HT-29 (cell line): ENCODE data around the gene GSK3A. TPM values are rescaled to one million over a fixed set of nuclear protein-coding genes. Genes with fewer than 3 reads are reported as not detected.
A peak's percentile ranks its signal among the peaks of the same experiment; 100 is the strongest.

Experiments used
- DNase-seq: peaks from one replicate; pipeline ENCODE4 v3.0.0-alpha.2; 2015; ENCODE audit warnings: low spot score
- total RNA-seq: library from RNA; depleted of rRNA; stranded (reverse); fragments of >200 nt; shearing (Covaris generic); gene quantifications from 2 replicates; pipeline ENCODE4 v1.2.3, GENCODE V29; 2014; rRNA removed

GSK3A gene
- total RNA-seq, 1 experiment from 2014 or later, result 41.4 TPM

DNA sequence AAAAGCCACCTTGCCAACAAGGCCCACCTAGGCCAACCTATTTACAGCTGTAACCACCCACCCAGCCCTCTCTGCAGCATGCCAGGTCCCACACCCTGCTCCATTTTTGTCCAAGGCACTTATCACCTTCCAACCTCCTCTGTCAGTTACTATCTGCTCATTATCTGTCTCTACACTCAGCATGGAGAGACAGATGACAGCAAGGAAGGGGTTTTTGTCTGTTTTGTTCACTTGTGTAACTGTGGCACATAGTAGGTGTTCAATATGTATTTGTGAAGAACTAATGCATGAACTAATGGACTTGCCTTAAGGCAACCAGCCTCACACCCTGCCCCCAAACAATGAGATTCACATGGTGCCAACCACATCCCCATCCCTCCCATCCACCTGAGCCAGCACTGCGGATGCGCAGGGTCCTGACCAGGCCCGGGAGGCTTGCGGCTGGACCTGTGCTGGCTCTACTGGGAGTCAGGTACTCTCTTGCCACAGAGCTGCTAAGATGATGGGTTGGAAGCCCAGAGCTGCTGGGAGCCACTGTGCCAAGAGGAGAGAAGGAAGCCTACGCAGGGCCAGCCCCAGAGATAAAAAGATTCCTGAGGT lies 42.2 kb downstream of the GSK3A start:
- DNase-seq, result no peak

DNA sequence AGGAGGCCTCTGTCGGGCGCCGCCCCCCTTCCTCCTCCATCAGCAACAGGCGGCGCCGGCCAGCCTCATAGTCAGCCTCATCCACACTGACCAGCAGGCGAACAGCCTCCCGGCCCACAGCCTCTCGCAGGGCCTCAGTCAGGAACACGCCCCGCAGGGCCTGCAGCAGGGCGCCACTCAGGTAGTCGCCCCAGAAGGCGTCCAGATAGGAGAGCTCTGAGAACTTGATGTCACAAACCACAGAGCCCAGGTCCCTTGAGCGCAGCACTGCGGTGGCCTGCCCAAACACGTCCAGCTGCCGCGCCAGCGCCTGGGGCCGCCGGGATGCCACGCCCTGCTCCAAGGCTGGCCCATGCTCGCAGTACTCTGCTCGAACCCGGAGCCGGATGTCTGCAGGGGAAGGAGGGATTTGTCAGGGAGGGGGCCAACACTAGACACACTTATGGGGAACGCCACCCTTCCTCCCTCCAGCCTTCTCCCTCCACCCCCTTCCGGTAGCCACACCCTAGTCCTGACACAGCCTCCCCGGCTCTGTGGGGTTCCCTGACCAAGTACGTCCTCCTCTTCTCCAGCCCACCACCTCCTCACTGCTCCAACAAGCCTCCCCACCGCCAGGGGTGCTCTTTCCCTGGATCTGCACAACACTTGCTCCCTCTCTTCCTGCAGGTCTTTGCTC lies 42.8 kb downstream of the GSK3A start:
- DNase-seq, result no peak

DNA sequence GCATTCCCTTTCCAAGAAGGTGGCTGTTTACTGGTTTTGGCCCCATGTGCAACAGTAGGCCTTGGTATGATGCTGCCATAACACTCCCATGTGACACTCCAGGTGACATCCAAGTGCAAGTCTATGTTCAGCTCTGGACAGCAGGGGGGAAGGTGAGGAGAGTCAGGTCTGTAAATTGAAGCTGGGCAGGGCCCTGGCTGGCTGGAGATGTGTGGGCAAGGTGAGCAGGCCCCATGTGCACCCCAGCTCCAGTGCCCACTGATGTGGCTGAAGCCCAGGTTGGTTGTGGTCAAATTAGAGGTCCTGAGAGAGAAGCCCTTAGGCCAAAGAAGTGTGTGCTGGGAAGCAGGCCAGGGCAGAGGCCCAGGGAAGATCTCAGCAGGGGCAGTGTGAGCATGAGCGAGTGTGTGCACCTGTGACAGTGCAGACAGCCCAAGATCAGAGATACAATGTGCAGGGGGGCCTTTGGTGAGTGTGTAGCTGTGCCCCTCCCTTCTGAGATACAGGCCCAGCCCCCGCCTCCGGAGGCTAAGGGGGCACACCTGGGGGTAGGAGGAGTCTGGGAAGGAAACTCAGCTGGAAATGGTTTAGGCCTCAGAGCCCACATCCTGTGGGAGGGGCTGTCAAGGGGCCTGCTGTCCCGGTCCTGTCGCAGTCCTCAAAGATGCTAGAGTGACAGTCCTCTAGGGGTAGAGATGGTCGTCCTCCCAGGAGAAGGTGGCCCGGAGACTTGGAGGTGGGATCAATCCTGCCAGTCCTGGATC lies 43.5 kb downstream of the GSK3A start:
- DNase-seq, result no peak

DNA sequence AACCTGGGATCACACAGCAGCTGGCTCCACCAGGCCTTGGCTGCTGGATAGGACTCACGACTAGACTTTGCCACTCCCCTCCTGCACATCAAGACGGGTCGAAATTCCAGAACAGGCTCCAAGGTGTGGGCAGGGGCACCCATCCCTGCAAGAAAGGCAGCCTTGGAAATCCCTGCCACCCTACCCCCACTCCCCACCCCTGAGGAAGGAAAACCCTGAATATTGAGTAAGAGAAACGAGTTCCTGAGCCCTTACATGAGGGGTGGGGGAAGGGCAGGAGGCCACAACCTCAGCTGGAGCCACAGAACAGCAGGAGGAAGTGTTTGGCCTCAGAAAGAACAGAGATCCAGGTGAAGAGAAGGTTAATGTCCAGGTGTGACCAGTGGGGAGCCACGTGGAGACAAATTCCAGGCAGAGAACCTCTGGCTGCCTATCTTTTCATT lies 45.0 kb downstream of the GSK3A start:
- peak; percentile 90 for DNase-seq

DNA sequence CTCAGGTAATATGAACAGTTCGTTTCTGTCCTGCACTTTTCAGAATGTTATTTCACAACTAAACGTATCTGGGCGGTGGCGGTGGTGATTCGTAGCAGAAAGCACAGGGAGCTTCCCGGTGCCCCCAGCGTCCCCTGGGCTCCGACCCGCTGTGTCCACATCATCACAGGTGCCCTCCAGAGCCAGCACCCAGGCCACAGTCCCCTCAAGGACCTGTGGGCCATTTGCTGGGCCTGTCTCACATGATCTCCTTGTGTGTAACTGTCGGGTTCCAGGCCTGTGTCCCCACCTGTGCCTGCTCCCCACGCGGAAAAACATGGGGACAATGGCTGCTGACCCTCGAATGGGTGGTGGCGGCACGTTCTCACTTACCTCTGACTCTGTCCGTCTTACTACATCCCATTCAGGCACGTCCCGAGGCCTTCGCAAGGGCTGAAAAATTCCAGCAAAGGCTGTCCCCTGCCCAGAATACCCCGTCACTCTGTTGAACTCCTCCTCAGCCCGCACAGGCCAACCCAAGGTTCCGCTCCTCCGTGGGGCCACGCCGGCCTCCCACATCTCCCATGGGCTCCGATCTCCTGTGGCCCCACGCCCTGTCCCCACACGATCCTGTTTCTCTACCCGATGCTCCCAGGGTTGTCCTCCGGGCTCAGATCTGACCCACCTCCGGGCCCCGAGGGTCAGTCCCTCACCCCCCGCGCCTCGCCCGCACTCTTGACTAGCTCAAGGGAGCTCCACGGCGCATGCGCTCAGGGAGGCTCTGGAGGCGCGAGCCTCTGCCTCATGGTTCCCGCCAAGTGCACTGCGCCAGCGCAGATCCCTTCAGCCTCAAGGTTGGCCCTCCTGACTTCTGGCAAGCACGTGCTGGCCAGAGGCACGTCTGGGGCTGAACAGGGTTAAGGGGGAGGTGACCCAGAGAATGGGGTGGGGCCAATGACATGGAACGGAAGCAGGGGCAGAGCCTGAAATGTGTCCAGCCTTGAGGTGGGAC lies 46.1 kb downstream of the GSK3A start:
- no peak for DNase-seq

DNA sequence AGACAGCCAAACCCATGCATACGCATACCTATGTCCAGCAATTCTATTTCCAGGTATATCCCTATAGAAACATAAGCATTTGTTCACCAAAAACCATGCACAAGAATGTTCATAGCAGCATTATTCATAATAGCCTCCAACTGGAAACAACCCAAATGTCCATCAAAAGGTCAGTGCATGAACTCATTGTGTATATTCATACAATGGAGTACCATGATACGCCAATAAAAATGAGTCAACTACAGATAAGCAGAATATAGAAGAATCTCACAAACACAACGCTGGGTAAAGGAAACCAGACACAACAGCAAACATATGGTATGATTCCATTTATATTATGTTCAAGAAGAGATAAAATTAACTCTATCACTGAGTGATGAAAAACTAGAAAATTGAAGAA lies 48.7 kb downstream of the GSK3A start:
- DNase-seq, result no peak

DNA sequence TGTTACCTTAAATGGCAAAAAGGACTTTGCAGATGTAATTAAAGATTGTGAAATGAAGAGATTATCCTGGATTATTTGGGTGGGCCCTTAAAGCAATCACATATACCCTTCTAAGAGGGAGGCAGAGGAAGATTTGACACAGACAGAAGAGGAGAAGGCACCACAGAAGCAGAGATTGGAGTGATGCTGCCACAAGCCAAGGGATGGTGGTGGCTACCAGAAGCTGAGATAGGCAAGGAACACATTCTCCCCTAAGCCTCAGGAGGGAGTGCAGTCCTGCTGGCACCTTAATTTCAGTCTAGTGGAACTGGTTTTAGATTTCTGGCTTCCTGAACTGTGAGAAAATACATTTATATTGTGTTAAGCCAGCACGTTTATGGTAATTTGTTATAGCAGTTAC lies 49.1 kb downstream of the GSK3A start:
- DNase-seq, result no peak

DNA sequence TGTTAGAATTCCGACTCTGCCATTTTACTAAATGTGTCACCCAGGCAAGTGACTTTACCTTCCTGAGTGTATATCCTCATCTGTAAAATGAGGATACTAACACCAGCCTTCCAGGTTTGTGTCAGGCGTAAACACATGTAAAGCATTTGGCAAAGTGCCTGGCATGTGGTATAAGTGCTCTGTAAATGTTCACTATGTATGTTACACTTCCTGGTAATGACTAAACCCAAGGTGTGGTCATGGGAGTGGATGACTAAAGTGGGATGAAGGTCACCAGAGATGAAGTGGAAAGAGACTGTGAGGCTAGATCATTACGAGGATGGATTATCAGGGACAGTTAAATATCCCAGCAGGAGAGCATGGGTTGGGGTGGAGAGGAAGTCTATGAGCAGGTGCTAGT lies 50.5 kb downstream of the GSK3A start:
- peak; percentile 100 for DNase-seq

DNA sequence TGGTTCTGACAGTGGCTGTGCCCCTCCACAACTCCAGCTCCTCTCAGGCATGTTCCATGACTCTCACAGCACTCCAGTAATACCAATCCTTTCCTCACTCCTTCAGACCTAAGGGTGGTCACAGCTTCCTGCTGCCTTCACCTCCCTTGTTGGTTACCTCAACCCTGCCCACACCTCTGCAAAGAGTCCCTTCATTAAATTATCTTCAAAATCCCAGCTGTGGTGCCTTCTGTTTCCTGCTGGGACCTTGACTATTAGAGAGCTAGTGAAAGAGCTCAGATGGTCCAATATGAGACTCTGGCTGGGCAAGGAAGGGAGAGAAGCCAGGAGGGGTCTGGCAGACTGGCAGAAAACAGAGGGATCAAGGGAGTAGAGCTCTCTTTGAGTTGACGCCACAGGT lies 51.1 kb downstream of the GSK3A start:
- DNase-seq, result no peak

DNA sequence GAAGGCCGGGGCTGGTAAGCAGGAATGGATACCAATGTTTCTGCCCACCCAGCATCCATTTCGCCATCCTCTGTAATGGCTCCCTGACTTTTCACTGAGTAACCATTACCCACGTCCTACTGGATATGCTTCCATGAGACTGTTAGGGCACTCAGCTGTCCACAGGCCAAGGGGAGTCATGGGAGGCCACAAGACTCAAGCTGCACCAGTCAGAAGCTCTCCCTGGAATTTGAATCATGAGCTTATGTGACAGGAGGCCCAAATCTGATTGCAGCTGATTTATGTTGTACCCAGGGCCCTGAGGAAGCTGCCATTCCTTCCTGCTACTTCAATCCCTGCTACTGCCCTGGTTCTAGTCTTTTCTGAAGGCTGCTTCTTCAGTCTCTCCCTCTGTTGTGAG lies 53.3 kb downstream of the GSK3A start:
- DNase-seq, result no peak

DNA sequence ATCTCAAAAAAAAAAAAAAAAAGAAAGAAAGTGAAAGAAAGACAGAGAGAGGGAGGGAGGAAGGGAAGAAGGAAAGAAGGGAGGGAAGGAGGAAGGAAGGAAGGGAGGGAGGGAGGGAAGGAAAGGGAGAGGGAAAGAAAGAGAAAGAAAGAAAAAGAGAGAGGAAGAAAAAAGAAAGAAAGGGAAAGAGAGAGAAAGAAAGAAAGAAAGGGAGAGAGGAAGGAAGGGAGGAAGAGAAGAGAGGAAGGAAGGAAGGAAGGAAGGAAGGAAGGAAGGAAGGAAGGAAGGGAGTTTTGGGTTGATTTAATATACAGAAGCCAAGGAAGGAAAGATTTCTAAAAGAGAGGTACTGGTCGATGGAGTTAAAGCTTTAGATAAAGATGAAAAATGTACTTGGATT lies 53.7 kb downstream of the GSK3A start:
- DNase-seq, result no peak

DNA sequence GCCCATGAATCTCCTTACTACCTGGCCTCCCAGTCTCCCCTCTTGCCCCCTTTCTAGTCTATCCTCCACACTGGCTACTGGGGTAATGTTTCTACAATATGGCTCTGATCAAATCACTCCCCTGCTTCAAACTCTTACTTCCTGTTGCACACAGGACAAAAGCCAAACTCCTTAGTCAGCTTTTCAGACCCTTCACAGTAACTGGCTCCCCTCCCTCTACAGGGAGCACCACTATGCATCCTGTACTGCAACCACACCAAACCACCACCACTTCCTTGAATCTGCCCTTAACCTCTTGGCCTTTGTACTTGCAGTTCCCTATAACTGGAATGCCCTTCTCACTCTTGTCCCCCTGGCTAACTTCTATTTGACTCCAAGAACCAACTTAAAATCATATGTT lies 57.1 kb downstream of the GSK3A start:
- DNase-seq, result no peak

DNA sequence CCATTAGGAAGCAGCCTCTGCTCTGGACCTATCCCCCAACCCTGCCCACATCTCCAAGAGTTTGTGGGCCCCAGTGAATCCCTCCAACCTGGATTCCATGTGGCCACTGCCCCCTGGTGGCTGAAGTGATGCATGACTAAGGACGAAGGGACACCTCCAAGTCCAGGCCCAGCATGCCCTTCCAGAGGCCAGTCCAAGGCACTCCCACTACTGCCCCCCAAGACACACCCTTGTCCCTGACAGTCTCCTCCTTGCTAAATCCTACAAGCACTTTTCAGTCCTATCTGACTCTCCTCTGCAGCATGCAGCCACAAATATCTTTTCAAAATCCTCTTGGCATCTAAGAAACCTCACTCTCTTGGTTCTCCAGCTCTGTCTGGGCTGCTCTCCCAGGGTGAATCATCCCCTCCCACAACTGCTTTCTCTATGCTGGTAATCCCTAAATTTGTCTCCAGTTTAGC lies 58.0 kb downstream of the GSK3A start:
- DNase-seq, result peak; percentile 94

Other genes with a start within 250 kb of the GSK3A start
- 0.10 and 0.66 TPM in 2 replicates for gene ATP1A3, start 248.4 kb downstream of the GSK3A start, total RNA-seq
- gene GRIK5, start 172.4 kb downstream of the GSK3A start, total RNA-seq, result 0.21 TPM in 1 of 2 replicates, not detected in the other
- 44.5 and 48.5 TPM in 2 replicates for gene ZNF574, start 166.4 kb downstream of the GSK3A start, total RNA-seq
- gene POU2F2, start 110.2 kb downstream of the GSK3A start, total RNA-seq, result 0.03 and 0.44 TPM in 2 replicates
- 121 and 124 TPM in 2 replicates for gene DEDD2, start 24.9 kb downstream of the GSK3A start, total RNA-seq
- gene ZNF526, start 22.3 kb downstream of the GSK3A start, total RNA-seq, result 15.3 and 15.9 TPM in 2 replicates
- gene ERF, start 12.5 kb upstream of the GSK3A start, total RNA-seq, result 157 and 160 TPM in 2 replicates
- 42.1 and 55.5 TPM in 2 replicates for gene CIC, start 26.6 kb upstream of the GSK3A start, total RNA-seq
- 4.4 and 4.7 TPM in 2 replicates for gene PRR19, start 59.5 kb upstream of the GSK3A start, total RNA-seq
- 286 and 326 TPM in 2 replicates for gene PAFAH1B3, start 60.0 kb upstream of the GSK3A start, total RNA-seq
- gene TMEM145, start 70.7 kb upstream of the GSK3A start, total RNA-seq, result 0.29 and 0.81 TPM in 2 replicates
- gene MEGF8, start 83.0 kb upstream of the GSK3A start, total RNA-seq, result 17.6 and 22.9 TPM in 2 replicates
- 4.3 and 6.6 TPM in 2 replicates for gene CNFN, start 147.7 kb upstream of the GSK3A start, total RNA-seq
- 88.7 and 91.3 TPM in 2 replicates for gene LIPE, start 184.8 kb upstream of the GSK3A start, total RNA-seq
- gene CXCL17, start 200.3 kb upstream of the GSK3A start, total RNA-seq, result 0.61 TPM in 1 of 2 replicates, not detected in the other